Calu3 (cell line): ENCODE data around the gene CATSPER1. TPM values are rescaled to one million over a fixed set of nuclear protein-coding genes. Genes with fewer than 3 reads are reported as not detected.

Experiments used
- BruUV-seq: library from RNA; stranded (reverse); fragments of 400-500 nt; replicated peaks from 2 replicates; lab custom pipeline; 2021; lab: Mats Ljungman, UMichigan
- CTCF ChIA-PET: fragments of 300-600 bp; sonication (Branson Sonifier 250); formaldehyde crosslinking; loops from one replicate; lab custom pipeline; 2022; ENCODE audit warnings: antibody characterized with exemption; lab: Charles Lee
- DNase-seq: peaks from one replicate; pipeline ENCODE4 v3.0.0; 2022
- H3K27ac Mint-ChIP-seq: one replicate; pipeline ENCODE4 v1.8.0; 2022; ENCODE audit warnings: mixed read lengths; ENCODE audit not compliant: unreplicated experiment
- H3K27me3 Mint-ChIP-seq: one replicate; pipeline ENCODE4 v1.8.0; 2022; ENCODE audit warnings: mixed read lengths; ENCODE audit not compliant: unreplicated experiment
- H3K36me3 Mint-ChIP-seq: one replicate; pipeline ENCODE4 v1.8.0; 2022; ENCODE audit warnings: mild to moderate bottlenecking, moderate library complexity, mixed read lengths; ENCODE audit not compliant: insufficient read depth, unreplicated experiment
- H3K4me1 Mint-ChIP-seq: one replicate; pipeline ENCODE4 v1.8.0; 2022; ENCODE audit warnings: mild to moderate bottlenecking, low read depth, mixed read lengths; ENCODE audit not compliant: unreplicated experiment
- H3K4me3 Mint-ChIP-seq: one replicate; pipeline ENCODE4 v1.8.0; 2022; ENCODE audit warnings: mild to moderate bottlenecking, low read depth, moderate library complexity, mixed read lengths; ENCODE audit not compliant: unreplicated experiment
- H3K9me3 Mint-ChIP-seq: one replicate; pipeline ENCODE4 v1.8.0; 2022; ENCODE audit warnings: low read depth, mixed read lengths; ENCODE audit not compliant: unreplicated experiment
- CTCF ChIP-seq: fragments of 200-600 bp; IDR thresholded peaks from one replicate; pipeline ENCODE4 v1.8.0; 2022; ENCODE audit warnings: antibody characterized with exemption; ENCODE audit not compliant: unreplicated experiment
- intact Hi-C: fragments of 100-400 bp; cut with micrococcal nuclease; formaldehyde crosslinking; loops from one replicate; pipeline ENCODE4 v1.10.0; 2022; ENCODE audit not compliant: unreplicated experiment
- total RNA-seq: library from RNA; stranded (reverse); gene quantifications from 2 replicates; pipeline ENCODE4 v1.2.3, GENCODE V29; 2022

CATSPER1 gene
- total RNA-seq, 1 experiment from 2014 or later: 1.0 TPM

- no TSS peak for BruUV-seq
- Mint-ChIP-seq H3K4me3 (no peak overlapping the region), H3K27ac (no peak overlapping the region), H3K9me3 (no peaks in the 10 kb centered on the region), H3K27me3 (peaks cover 3% of the 10 kb centered on the region), H3K36me3 (peaks cover 17% of the 10 kb centered on the region), H3K4me1 (peaks cover 56% of the 10 kb centered on the region)
- no peak for TF ChIP-seq CTCF
- CTCF ChIA-PET: no interaction called here
- DNase-seq: no peak
- intact Hi-C loops: no loop called here
These were observed 9.0 kb downstream of the CATSPER1 start for GRCh38 chr11:66017321-66017720.

- Mint-ChIP-seq H3K9me3 (no peaks in the 10 kb centered on the region), H3K27me3 (no peaks in the 10 kb centered on the region), H3K4me1 (peaks cover 54% of the 10 kb centered on the region), H3K27ac (no peak overlapping the region), H3K4me3 (no peak overlapping the region), H3K36me3 (peaks cover 22% of the 10 kb centered on the region)
- no peak for TF ChIP-seq CTCF
- no peak for DNase-seq
- intact Hi-C loops: no loop called here
- CTCF ChIA-PET: no interaction called here
- BruUV-seq: no TSS peak
These were observed 9.5 kb downstream of the CATSPER1 start for GRCh38 chr11:66016793-66017177.

GRCh38 chr11:66015936-66016792 lies 10.1 kb downstream of the CATSPER1 start:
- Mint-ChIP-seq H3K27me3 (no peaks in the 10 kb centered on the region), H3K4me3 (no peak overlapping the region), H3K36me3 (peaks cover 28% of the 10 kb centered on the region), H3K27ac (no peak overlapping the region), H3K4me1 (peaks cover 48% of the 10 kb centered on the region), H3K9me3 (no peaks in the 10 kb centered on the region)
- no TSS peak for BruUV-seq
- DNase-seq: no peak
- CTCF ChIA-PET: interaction anchor here (0.6 kb wide), 1 partner anchor 199 kb away, joined by 3 read pairs; no protein-coding TSS in a partner anchor
- TF ChIP-seq CTCF: no peak
- intact Hi-C loops: no loop called here

GRCh38 chr11:66015454-66015881 lies 10.8 kb downstream of the CATSPER1 start:
- no peak overlapping the region for H3K27ac Mint-ChIP-seq
- H3K36me3 Mint-ChIP-seq: peaks cover 33% of the 10 kb centered on the region
- no peaks in the 10 kb centered on the region for H3K9me3 Mint-ChIP-seq
- CTCF ChIA-PET: interaction anchor here (0.6 to 0.8 kb wide), 2 partner anchors 11 to 198 kb away, joined by 3 read pairs; partner anchors contain the start of gene CATSPER1
- BruUV-seq: no TSS peak
- intact Hi-C loops: no loop called here
- TF ChIP-seq CTCF: no peak
- no peak overlapping the region for H3K4me3 Mint-ChIP-seq
- DNase-seq: peak; percentile 46
- no peaks in the 10 kb centered on the region for H3K27me3 Mint-ChIP-seq
- H3K4me1 Mint-ChIP-seq: peaks cover 42% of the 10 kb centered on the region
